ENCODE results near the gene FAM193A.
"Not testable (repeated sequence)": the region's sequence is repeated elsewhere in the genome, so short reads cannot be mapped to it uniquely, and the experiment has no call there.

The FAM193A gene

GRCh38 chr4:2733844-2734574, 197.6 kb downstream of the FAM193A start:
- DNase-seq, result no peak

- no peak for DNase-seq
Measured at GRCh38 chr4:2734612-2735011, 198.2 kb downstream of the FAM193A start.

GRCh38 chr4:2735869-2736268, 199.4 kb downstream of the FAM193A start:
- no peak for DNase-seq

- not testable (repeated sequence) for DNase-seq
Measured at GRCh38 chr4:2738296-2738695, 201.8 kb downstream of the FAM193A start.

- DNase-seq, result no peak
Measured at GRCh38 chr4:2741626-2742025, 205.2 kb downstream of the FAM193A start.

GRCh38 chr4:2742081-2742822, 205.8 kb downstream of the FAM193A start:
- DNase-seq, result no peak

GRCh38 chr4:2742823-2743517, 206.5 kb downstream of the FAM193A start:
- no peak for DNase-seq

- no peak for DNase-seq
Measured at GRCh38 chr4:2743518-2744445, 207.3 kb downstream of the FAM193A start.

GRCh38 chr4:2744576-2745270, 208.3 kb downstream of the FAM193A start:
- DNase-seq, result no peak

- no peak for DNase-seq
Measured at GRCh38 chr4:2745516-2745915, 209.1 kb downstream of the FAM193A start.

GRCh38 chr4:2745981-2746806, 209.7 kb downstream of the FAM193A start:
- DNase-seq, result peak; percentile 90

GRCh38 chr4:2746891-2747695, 210.6 kb downstream of the FAM193A start:
- DNase-seq, result no peak

GRCh38 chr4:2750719-2751605, 214.5 kb downstream of the FAM193A start:
- no peak for DNase-seq

GRCh38 chr4:2753436-2753835, 217.0 kb downstream of the FAM193A start:
- DNase-seq, result no peak

GRCh38 chr4:2754848-2755819, 218.7 kb downstream of the FAM193A start:
- no peak for DNase-seq

- peak; percentile 89 for DNase-seq
Measured at GRCh38 chr4:2755821-2756690, 219.6 kb downstream of the FAM193A start, which contains the start of gene TNIP2. TNIP2 (minus strand) TSS chr4:2756336; CDS start chr4:2756289, 47 bp downstream.
